Measurements from ENCODE around the gene CKAP4.

The CKAP4 gene

DNA sequence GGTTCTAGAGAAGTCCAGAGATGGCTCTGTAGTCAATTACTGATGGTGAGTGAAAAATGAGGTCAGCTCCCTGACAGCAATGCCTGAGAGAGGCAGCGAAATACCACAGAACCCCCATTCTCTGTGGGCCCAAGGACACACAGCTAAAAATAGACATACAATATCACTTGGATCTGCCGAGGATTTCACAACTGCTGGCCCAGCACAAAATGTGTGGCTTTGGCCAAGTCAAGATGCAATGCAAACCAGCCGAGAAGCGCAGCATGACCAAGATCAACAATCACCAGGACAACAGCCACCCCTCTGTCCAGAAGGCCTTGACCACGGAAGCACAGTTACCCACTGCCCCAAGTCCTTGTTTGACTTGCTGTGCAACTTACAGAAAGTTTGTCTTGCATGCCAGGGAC, 52.2 kb downstream of the CKAP4 start:
- no peak for DNase-seq

DNA sequence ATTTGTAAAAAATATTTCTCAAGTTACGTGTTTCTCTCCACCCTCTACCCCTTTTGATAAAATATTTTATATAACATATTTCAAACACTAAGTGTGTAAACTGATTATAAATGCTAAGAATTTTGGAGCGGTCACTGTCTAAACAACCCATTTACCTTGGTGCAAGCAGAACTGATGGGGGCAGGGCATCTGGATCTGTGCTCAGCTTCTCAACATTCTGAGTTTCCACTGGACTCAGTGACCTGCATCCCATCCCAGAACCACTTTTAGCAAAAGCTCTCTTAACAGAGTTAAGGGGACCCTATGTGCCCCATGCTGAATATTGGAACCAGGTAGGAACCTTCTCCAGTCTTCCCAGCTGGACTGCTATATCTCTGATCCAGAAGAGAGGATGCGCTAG, 53.5 kb downstream of the CKAP4 start:
- DNase-seq, result no peak

DNA sequence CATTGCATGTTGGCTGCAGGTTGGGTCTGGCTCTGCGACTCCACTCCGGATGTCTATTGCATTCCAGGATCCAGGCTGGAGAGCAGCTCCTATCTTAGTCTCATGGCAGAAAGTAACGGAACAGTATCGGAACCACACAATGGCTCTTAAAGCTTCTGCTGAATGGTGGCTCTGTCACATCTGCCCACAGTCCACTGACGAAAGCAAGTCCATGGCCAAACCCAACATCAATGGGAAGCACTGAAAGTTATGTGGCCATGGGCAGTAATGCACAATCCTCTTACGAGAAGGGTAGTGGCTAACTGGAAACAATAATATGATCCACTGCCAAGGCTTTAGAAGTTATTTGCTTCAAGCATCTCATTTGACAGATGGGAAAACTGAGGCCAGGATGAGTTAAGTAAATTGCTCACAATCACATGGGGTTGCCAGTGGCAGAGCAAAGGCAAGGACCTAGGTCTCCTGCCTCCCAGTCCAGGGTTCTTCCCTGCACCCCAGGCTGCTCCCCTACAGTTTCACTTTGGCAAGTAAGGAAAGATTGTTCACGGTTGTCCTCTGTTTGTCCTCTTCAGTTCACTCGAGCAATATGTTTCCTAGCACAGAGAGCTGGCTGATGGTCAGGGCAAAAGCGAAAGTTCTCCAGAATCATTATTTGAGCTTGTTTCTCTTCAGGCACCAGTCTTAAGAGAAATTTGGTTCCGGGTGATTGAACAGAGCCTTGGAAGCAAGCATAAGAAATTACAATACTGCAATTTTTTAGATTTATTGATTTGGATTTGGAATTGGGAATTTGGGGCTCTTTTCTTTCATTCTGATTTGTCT, 54.2 kb downstream of the CKAP4 start:
- no peak for DNase-seq

GRCh38 chr12:106192659-106193393, 55.0 kb downstream of the CKAP4 start:
- DNase-seq, result no peak

- no peak for DNase-seq
Measured at GRCh38 chr12:106190581-106190980, 57.2 kb downstream of the CKAP4 start.

- no peak for DNase-seq
Measured at GRCh38 chr12:106189341-106189740, 58.5 kb downstream of the CKAP4 start.

DNA sequence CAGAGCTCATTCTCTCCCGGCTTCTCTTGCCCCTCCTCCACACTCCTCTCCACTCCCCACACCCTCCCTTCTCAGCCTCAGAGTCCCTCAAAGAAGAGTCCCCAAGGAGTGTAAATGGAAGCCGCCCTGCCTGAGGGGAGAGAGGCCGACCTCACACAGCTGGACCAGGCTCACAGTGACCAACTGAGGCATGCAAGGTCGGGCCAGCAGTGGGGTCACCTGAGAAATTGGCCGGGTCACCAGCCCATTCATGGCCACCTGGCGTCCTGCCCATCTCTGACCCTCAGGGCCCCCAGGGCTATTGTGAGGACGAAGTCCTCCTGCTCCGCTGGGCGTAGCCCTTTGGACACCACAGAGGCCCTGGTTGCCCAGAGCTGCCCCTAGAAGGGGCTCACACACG, 59.6 kb downstream of the CKAP4 start:
- DNase-seq, result no peak

All from CD4-positive, alpha-beta T cell treated with Interleukin-15 for 1 hour (primary cell).